Right cardiac atrium (tissue), 5 donors: ENCODE measurements around the gene GNG4. TPM values are rescaled to one million over a fixed set of nuclear protein-coding genes. Genes with fewer than 3 reads are reported as not detected.

Experiments
- ATAC-seq, 2 donors: fragments of 200-7000 bp; cut with Tn5 transposase; one replicate each; pipeline versions ENCODE4 v1.8.0 to v1.9.1; 2020; ENCODE audit warnings: moderate library complexity in 2 of 2, mild to moderate bottlenecking in 1 of 2
- DNase-seq, 3 donors: peaks; one replicate each; pipeline ENCODE4 v3.0.0-alpha.2; 2020
- H3K27ac ChIP-seq: one replicate; pipeline ENCODE4 v1.5.1; 2013; ENCODE audit warnings: mild to moderate bottlenecking, low read length, control low read depth, moderate library complexity
- H3K27me3 ChIP-seq: one replicate; pipeline ENCODE4 v1.6.1; 2013; ENCODE audit not compliant: control insufficient read depth, insufficient read depth
- H3K4me1 ChIP-seq: one replicate; pipeline ENCODE4 v1.6.1; 2013; ENCODE audit warnings: low read length; ENCODE audit not compliant: control insufficient read depth, insufficient read depth
- H3K4me3 ChIP-seq: one replicate; pipeline ENCODE4 v1.5.1; 2013; ENCODE audit warnings: low read length, control low read depth
- H3K9me3 ChIP-seq: one replicate; pipeline ENCODE4 v1.6.1; 2013; ENCODE audit warnings: low read length; ENCODE audit not compliant: control insufficient read depth
- WGBS: extraction: QIAGEN DNeasy Blood & Tissue Kit; methylation state at CpG from one replicate; pipeline ENCODE4 v1.1.7; 2013; 5-methylcytosine and 5-hydroxymethylcytosine counted together
- intact Hi-C, 4 donors: fragments of 100-400 bp; cut with DNase I; formaldehyde crosslinking; loops; one replicate each; pipeline versions ENCODE4 v1.11.0 to v1.14.0; 2022 to 2023
- polyA plus RNA-seq: library from polyadenylated mRNA; stranded (reverse); fragments of 200-250 nt; gene quantifications from one replicate; pipeline ENCODE4 v1.2.3, GENCODE V29; 2013
- total RNA-seq, 4 donors: library from RNA; stranded (reverse); fragmentation: NEBNext Ultra II Directional; extraction: Animal tissue kit (Norgen Biotek cat#: 25700); gene quantifications; one replicate each; pipeline ENCODE4 v1.2.1, GENCODE V29; 2021
- donor health status: healthy with polysubstance abuse.
- donor health status: DM: no; HTN: yes; CAD: no.
- donor health status: DM: no; HTN: no; CAD: no.
- donor health status: DM: no; HTN: yes; CAD: no; lungs with severe emphysema.
- donor health status: DM: yes; HTN: yes; CAD: no.

GNG4 gene
- total and polyA plus RNA-seq, 5 donors, result 0.11 TPM; not detected in 4

DNA sequence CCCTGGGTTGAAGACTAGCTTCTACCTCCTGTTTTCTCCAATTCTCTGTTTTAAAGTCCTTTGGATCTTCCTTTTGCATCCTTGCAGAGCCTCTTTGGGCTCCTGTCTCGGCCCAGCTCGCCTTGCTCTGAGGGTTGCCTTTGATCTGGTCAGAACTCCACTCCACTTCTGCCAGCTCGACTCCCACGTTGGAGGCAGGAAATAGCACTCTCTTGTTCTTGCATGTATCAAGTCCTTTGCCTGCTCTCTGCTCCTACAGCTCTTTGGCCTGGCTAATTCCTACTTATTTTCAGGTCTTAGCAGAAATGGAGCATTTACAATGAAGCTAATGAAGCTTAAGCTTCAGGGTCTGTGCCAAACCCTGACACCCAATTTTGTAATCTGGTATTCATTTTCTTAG, 124.3 kb downstream of the GNG4 start:
- Histone ChIP-seq H3K4me1 (no peaks in the 10 kb centered on the region), H3K27me3 (no peaks in the 10 kb centered on the region), H3K4me3 (no peak overlapping the region), H3K9me3 (no peaks in the 10 kb centered on the region), H3K27ac (no peak overlapping the region)
- intact Hi-C loops, result no loop called here
- ATAC-seq, result no peak
- 40% methylated on average over 4 of the region's 4 CpGs for WGBS
- no peak for DNase-seq

DNA sequence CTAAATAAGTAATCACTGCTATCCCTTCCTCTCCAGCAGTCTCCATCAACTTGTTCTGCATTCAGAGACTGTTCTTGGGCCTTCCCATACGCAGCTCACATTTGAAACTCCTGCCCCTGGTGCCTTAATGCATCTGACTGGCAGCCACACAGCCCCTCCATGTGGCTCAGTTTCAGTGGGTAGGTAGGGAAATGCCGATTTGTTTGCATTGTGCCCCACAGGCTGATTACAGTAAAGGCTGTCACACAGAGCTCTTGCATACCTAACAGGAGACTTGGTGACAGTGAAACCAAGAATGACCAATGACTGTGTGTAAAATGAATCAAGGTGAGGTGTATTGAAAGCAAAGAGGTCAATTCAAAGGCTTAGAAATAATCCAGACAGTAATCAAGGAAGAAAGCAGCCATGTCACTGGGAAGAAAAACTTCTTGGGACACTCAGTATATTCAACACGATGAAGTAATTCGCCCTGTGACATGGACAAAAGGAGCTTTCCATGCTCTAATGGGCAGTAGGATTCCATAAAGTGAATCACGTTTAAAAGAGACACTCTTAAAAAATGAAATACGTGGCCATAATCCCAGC, 132.6 kb downstream of the GNG4 start:
- Histone ChIP-seq H3K4me3 (no peak overlapping the region), H3K27me3 (no peaks in the 10 kb centered on the region), H3K4me1 (no peaks in the 10 kb centered on the region), H3K27ac (no peak overlapping the region), H3K9me3 (no peaks in the 10 kb centered on the region)
- 77% methylated on average over 6 of the region's 6 CpGs for WGBS
- ATAC-seq, result no peak
- intact Hi-C loops, result loop anchor here (10.0 kb wide), 2 partner anchors 258 to 268 kb away; no protein-coding TSS in a partner anchor
- DNase-seq, result no peak

DNA sequence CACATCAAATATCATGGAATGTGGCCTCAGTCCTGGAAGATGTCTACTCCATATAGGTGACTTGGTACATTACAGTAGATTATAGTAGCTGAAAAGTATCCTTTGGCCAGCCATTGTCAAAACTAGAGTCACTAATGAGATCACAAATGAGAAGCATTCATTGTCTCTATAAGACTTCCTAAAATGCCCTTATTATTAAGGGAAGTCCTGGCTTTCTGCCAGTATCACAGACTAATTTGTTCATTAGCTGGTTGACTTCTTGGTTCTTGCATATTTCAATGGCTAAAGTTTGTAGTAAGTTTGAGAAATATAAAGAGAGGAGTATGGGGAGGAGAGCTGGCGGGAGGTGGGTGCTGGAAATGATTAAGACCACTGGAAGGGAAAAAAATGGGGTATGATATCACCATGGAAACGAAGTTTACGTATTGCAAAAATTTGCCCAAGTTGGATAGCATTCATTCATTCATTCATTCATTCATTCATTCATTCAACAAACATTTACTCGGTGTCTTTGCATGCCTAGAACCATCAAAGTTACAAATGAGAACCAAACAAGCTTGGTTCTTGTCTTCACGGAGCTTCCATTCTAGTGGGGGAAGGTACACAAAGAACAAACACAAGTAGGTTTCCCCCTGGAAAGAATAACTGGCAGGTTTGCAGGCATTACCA, 133.6 kb downstream of the GNG4 start:
- intact Hi-C loops, result loop anchor here (10.0 kb wide), 2 partner anchors 259 to 269 kb away; no protein-coding TSS in a partner anchor

DNA sequence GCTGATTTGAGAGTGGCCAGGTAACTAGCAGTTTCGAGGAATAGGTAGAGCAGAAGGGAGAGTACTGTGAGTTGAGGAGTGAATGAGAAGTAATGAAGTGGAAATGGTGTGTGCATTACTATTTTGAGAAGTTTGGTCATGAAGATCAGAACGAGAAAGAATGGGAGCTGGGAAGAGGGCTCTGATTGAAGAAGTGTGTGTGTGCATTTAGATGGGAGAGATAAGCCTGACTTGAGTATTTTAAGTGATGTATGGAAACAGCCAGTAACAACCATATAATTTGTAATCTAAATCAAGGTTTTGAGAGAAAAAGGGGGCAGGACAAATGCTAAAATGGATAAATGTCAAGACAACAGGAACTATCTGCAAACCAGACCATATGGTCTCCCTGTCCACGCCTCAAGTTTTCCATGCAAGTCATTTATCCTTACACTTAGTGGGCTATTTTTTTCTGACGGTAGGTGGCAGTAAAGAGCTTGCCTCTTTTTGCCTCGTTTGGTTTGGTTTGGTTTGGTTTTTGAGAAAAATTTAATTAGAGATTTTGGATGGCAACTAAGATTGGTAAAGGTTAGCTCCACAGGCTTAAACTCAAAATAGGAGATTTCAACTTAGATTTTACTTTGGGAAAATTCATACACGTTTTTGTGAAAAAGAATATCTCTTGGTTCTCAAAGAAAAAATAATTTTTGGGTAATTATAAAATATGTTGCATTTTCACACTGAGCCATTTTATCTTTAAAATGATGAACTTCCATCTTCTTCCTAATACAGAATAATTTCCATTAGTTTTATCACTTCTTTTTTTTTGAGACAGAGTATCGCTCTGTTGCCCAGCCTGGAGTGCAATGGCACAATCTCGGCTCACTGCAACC, 135.9 kb downstream of the GNG4 start:
- H3K27ac ChIP-seq, result no peak overlapping the region
- H3K27me3 ChIP-seq, result no peaks in the 10 kb centered on the region
- DNase-seq (no peak), ATAC-seq (peak; percentile 51 to 64)
- H3K9me3 ChIP-seq, result no peaks in the 10 kb centered on the region
- intact Hi-C loops, result loop anchor here (10.0 kb wide), 2 partner anchors 261 to 271 kb away; no protein-coding TSS in a partner anchor
- 37% methylated on average over 8 of the region's 8 CpGs for WGBS
- no peaks in the 10 kb centered on the region for H3K4me1 ChIP-seq
- H3K4me3 ChIP-seq, result no peak overlapping the region

More for the DNA sequence above, 133.6 kb downstream of the GNG4 start:
- ATAC-seq (no peak), DNase-seq (no peak)
- no peaks in the 10 kb centered on the region for H3K27me3 ChIP-seq
- WGBS, result 91% methylated on average over 5 of the region's 5 CpGs
- no peak overlapping the region for H3K4me3 ChIP-seq
- H3K4me1 ChIP-seq, result no peaks in the 10 kb centered on the region
- H3K27ac ChIP-seq, result no peak overlapping the region
- H3K9me3 ChIP-seq, result no peaks in the 10 kb centered on the region

DNA sequence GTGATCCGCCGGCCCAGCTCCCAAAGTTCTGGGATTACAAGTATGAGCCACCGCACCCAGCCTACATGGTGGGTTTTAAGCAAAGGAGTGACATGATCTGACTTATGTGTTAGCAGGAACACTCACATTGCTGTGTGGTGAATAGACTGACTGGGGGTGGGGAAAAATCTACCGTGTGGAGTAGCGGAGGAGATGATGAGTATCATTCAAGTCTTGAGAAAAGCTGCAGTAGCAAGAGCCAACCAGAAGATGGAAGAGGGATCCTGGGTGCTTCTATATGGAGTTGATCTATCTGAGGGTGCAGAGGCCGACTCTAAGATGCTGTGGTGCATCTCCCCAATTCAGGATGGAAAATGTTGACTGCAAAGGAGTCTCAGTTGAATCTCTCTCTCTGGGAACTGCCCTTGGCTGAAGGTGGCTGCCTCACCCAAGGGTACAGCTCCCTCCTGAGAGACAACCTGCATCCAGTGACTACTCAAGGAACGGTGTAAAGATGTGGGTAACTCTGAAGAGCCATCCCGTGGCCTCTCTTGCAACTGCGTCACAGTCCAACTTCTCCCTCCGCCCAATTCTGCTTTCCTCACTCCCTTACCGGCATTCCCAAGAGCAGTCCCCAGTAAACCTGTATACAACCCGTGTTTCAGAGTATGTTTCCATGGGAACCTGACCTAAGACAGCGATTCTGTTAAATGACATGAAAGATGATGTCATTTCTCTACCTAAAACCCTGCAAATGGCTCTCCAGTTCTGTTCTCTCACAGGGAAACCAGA, 137.9 kb downstream of the GNG4 start:
- no peak for DNase-seq
- Histone ChIP-seq H3K9me3 (no peaks in the 10 kb centered on the region), H3K4me1 (no peaks in the 10 kb centered on the region), H3K27ac (no peak overlapping the region), H3K27me3 (no peaks in the 10 kb centered on the region), H3K4me3 (no peak overlapping the region)
- WGBS, result 65% methylated on average over 13 of the region's 13 CpGs
- intact Hi-C loops, result loop anchor here (10.0 kb wide), 2 partner anchors 263 to 273 kb away; no protein-coding TSS in a partner anchor
- no peak for ATAC-seq

DNA sequence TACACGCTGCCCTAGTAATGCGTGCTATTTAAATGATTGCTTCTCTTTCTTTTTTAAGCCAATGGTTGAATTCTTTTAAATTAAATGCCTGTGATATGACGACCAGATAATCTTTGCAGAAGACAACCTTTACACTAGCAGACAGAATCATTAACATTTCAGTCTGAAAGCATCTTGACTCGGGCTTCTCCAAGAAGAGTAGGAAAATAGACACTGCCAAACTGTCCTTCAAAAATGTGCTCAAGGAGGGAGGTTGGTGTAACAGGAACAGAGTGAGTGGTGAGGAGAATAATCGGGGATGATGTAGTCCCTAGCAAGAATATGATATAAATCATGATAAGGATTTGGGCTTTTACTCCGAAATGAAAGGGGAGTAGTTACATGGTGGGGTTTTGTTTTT, 138.8 kb downstream of the GNG4 start:
- DNase-seq (no peak), ATAC-seq (no peak)
- intact Hi-C loops, result loop anchor here (10.0 kb wide), 2 partner anchors 264 to 274 kb away; no protein-coding TSS in a partner anchor
- H3K4me3 ChIP-seq, result no peak overlapping the region
- H3K27ac ChIP-seq, result no peak overlapping the region
- no peaks in the 10 kb centered on the region for H3K4me1 ChIP-seq
- H3K27me3 ChIP-seq, result no peaks in the 10 kb centered on the region
- H3K9me3 ChIP-seq, result no peaks in the 10 kb centered on the region
- WGBS, result 69% methylated on average over 6 of the region's 6 CpGs

DNA sequence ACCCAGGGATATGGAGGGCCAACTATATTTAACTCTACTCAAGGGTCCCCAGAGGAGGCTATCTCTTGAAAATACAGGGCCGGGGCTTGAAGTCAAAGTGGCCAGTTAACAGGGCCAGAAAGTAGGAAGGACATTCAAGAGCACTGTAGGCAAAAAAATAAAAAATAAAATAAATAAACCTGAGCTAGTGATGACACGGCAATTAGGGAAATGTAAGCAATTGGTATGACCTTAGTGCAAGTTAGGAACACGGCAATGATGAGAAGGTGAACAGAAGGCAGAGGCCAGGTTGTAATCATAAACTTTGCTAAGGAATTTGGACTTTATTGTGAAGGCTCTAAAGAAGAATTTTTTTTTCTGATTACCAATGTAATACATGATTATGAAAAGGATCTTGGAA, 142.0 kb downstream of the GNG4 start:
- ATAC-seq (no peak), DNase-seq (no peak)
- H3K27me3 ChIP-seq, result no peaks in the 10 kb centered on the region
- H3K4me1 ChIP-seq, result no peaks in the 10 kb centered on the region
- no peak overlapping the region for H3K4me3 ChIP-seq
- WGBS, result 77% methylated on average over 3 of the region's 3 CpGs
- no peak overlapping the region for H3K27ac ChIP-seq
- intact Hi-C loops, result no loop called here
- H3K9me3 ChIP-seq, result no peaks in the 10 kb centered on the region

DNA sequence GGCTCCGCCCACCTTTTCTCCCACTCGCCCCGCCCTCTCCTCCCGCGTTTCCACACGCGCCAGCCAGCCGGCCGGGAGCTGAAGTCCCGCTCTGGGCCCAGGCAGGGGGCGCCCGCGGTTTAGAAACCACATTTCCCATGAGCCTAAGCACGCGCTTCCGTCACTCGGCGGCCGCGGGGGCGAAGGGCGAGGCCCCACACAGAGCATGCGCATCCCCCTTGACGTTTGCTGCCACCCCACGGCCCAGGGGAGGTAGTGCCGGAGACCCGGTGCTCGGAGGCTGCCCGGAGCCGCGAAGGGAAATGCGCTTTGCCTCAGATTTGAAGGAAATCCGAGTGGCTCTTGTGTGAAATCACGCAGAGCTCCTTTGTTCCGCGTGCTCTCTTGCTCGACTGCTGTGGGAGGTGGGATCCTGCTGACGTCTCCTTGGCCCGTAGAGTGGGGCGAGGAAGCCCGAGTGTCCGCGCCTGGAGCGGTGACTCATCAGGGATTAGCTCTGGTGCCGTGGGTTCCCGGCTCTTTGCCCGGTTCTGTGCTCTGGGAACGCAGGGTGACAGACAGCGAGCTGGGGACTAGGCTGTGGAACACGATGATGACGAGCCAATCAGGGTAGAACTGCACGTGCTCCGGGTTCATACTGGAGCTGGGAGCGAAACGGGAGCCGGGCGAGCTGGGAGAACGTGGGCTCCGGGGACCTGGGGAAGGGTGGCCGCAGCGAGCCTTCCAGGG, 144.9 kb downstream of the GNG4 start:
- intact Hi-C loops, result no loop called here
- ATAC-seq (peak; percentile 96 to 97), DNase-seq (peak; percentile 99 to 100 (median 100))
- H3K4me1 ChIP-seq, result no peaks in the 10 kb centered on the region
- no peaks in the 10 kb centered on the region for H3K9me3 ChIP-seq
- H3K27me3 ChIP-seq, result no peaks in the 10 kb centered on the region
- WGBS, result under 1% methylated on average over 61 of the region's 61 CpGs
- peak overlapping the region; percentile 91 for H3K4me3 ChIP-seq
- H3K27ac ChIP-seq, result peak overlapping the region; percentile 98

DNA sequence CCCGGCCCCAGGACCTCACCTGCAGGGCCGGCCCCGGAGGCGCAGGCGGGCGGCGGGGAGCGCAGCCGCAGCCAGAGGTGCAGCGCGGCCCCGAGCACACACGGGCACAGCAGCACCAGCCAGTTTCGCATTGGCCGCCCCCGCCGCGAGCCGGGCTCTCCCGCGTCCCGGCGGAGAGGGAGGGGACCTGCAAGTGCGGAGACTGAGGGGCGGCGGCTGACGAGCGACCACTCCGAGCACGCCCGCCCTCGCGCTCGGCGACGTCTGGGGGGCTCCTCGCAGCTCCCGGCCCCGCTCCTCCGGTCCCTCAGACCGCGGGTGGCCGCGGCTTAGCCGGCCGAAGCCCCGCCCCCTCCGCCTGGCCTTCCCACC, 145.5 kb downstream of the GNG4 start, which contains the start of gene B3GALNT2:
Gene B3GALNT2, minus strand, starts transcription at position 331 of the 372 bp plus-strand sequence. Its CDS starts 200 bp downstream, at position 131.
- DNase-seq, result no peak
- H3K27me3 ChIP-seq, result no peaks in the 10 kb centered on the region
- peak within 1 kb of the TSS; percentile 98 for H3K27ac ChIP-seq
- H3K4me1 ChIP-seq, result no peaks in the 10 kb centered on the region
- H3K4me3 ChIP-seq, result peak within 1 kb of the TSS; percentile 91
- H3K9me3 ChIP-seq, result no peaks in the 10 kb centered on the region
- under 1% methylated on average over 46 of the region's 48 CpGs for whole genome bisulfite sequencing
- intact Hi-C loops, result no loop called here
- peak; percentile 56 to 64 for ATAC-seq
